GM23338 (cell line): ENCODE data around the gene FAM193B. TPM values are rescaled to one million over a fixed set of nuclear protein-coding genes. Genes with fewer than 3 reads are reported as not detected.

Experiments used
- ATAC-seq: fragments of 200-7000 bp; cut with Tn5 transposase; 3 replicates; pipeline ENCODE4 v1.9.1; 2020
- DNase-seq: peaks from one replicate; pipeline ENCODE4 v3.0.0-alpha.2; 2015; ENCODE audit warnings: low spot score
- H2AFZ ChIP-seq: fragments of 200-600 bp; sonication (generic); 2 replicates; pipeline ENCODE4 v1.8.0; 2016; ENCODE audit warnings: antibody characterized with exemption, mild to moderate bottlenecking, moderate library complexity
- H3F3A ChIP-seq: fragments of 200-600 bp; sonication (generic); replicated peaks from 2 replicates; pipeline ENCODE4 v1.8.0; 2017; ENCODE audit warnings: antibody characterized with exemption, mixed run types, low read depth
- H3K27ac ChIP-seq: fragments of 200-600 bp; sonication (generic); 2 replicates; pipeline ENCODE4 v1.6.1; 2016; ENCODE audit warnings: low read depth
- H3K27me3 ChIP-seq: fragments of 200-600 bp; sonication (generic); 2 replicates; pipeline ENCODE4 v1.8.0; 2016; ENCODE audit warnings: mild to moderate bottlenecking, mixed run types, moderate library complexity; ENCODE audit not compliant: insufficient read depth
- H3K36me3 ChIP-seq: fragments of 200-600 bp; sonication (generic); 2 replicates; pipeline ENCODE4 v1.8.0; 2016; ENCODE audit warnings: mild to moderate bottlenecking; ENCODE audit not compliant: insufficient read depth
- H3K4me1 ChIP-seq: fragments of 200-600 bp; sonication (generic); 2 replicates; pipeline ENCODE4 v1.8.0; 2016; ENCODE audit warnings: mild to moderate bottlenecking, moderate library complexity; ENCODE audit not compliant: insufficient read depth
- H3K4me2 ChIP-seq: fragments of 200-600 bp; sonication (generic); 2 replicates; pipeline ENCODE4 v1.7.1; 2017; ENCODE audit warnings: mixed run types
- H3K4me3 ChIP-seq: fragments of 200-600 bp; sonication (generic); 2 replicates; pipeline ENCODE4 v1.6.1; 2016; ENCODE audit warnings: mixed run types
- H3K79me2 ChIP-seq: fragments of 200-600 bp; sonication (generic); replicated peaks from 2 replicates; pipeline ENCODE4 v1.8.0; 2017; ENCODE audit warnings: mild to moderate bottlenecking; ENCODE audit not compliant: insufficient read depth
- H3K9me2 ChIP-seq: fragments of 200-600 bp; sonication (generic); 2 replicates; pipeline ENCODE4 v1.8.0; 2017; ENCODE audit not compliant: insufficient read depth
- H4K20me1 ChIP-seq: fragments of 200-600 bp; sonication (generic); replicated peaks from 2 replicates; pipeline ENCODE4 v1.8.0; 2017; ENCODE audit warnings: mild to moderate bottlenecking; ENCODE audit not compliant: insufficient read depth
- H3K27ac Mint-ChIP-seq: 2 replicates; pipeline ENCODE4 v1.8.0; 2020; ENCODE audit warnings: inconsistent platforms, mild to moderate bottlenecking, moderate library complexity, mixed read lengths
- H3K27me3 Mint-ChIP-seq: 3 replicates; pipeline ENCODE4 v1.8.0; 2022; ENCODE audit warnings: low read depth, mild to moderate bottlenecking, moderate library complexity, mixed read lengths, inconsistent platforms; ENCODE audit not compliant: insufficient read depth, poor library complexity
- H3K36me3 Mint-ChIP-seq: 3 replicates; pipeline ENCODE4 v1.8.0; 2021; ENCODE audit warnings: low read depth, mild to moderate bottlenecking, inconsistent platforms, moderate library complexity, mixed read lengths
- H3K4me1 Mint-ChIP-seq: 3 replicates; pipeline ENCODE4 v1.8.0; 2020; ENCODE audit warnings: mild to moderate bottlenecking, inconsistent platforms, mixed read lengths
- H3K4me3 Mint-ChIP-seq: 3 replicates; pipeline ENCODE4 v1.8.0; 2021; ENCODE audit warnings: moderate library complexity, mild to moderate bottlenecking, inconsistent platforms, mixed read lengths
- H3K9me3 Mint-ChIP-seq: 3 replicates; pipeline ENCODE4 v1.8.0; 2020; ENCODE audit warnings: moderate library complexity, mild to moderate bottlenecking, inconsistent platforms, mixed read lengths
- CTCF ChIP-seq, 2 experiments: fragments of 200-600 bp in 1 of 2; sonication (generic) in 1 of 2; conservative IDR thresholded peaks; 2 replicates each; pipeline versions ENCODE4 v1.5.1 to v1.6.1; 2016 to 2017; ENCODE audit warnings: antibody characterized with exemption in 2 of 2, low read depth in 2 of 2, mild to moderate bottlenecking in 2 of 2, moderate library complexity in 1 of 2
- EZH2 ChIP-seq: fragments of 200-600 bp; sonication (generic); IDR thresholded peaks from one replicate; pipeline ENCODE4 v1.8.0; 2017; ENCODE audit warnings: antibody characterized with exemption, mild to moderate bottlenecking, low read depth; ENCODE audit not compliant: unreplicated experiment
- JUNB ChIP-seq: IDR thresholded peaks from one replicate; pipeline ENCODE4 v1.6.1; 2016; ENCODE audit warnings: antibody characterized with exemption; ENCODE audit not compliant: unreplicated experiment
- POLR2AphosphoS5 ChIP-seq: IDR thresholded peaks from 2 replicates; pipeline ENCODE4 v1.6.1; 2016; ENCODE audit warnings: antibody characterized with exemption, low read depth
- ZNF462 ChIP-seq: fragments of 250-450 bp; sonication (Bioruptor Pico); IDR thresholded peaks from 2 replicates; pipeline ENCODE4 v1.5.0; 2020; ENCODE audit warnings: mild to moderate bottlenecking, moderate library complexity
- polyA plus RNA-seq: library from polyadenylated mRNA; unstranded; fragments of >200 nt; fragmentation: Nextera tagmentation; extraction: Ambion mirVana; gene quantifications from 2 replicates; pipeline ENCODE4 v1.2.1, GENCODE V29; 2016
- total RNA-seq: library from RNA; depleted of rRNA; stranded (reverse); fragments of >200 nt; shearing (Covaris generic); gene quantifications from 2 replicates; pipeline ENCODE4 v1.2.3, GENCODE V29; 2014

The FAM193B gene
- total and polyA plus RNA-seq, 2 experiments from 2014 or later = 44.4 to 58.6 TPM

- peak; percentile 14 to 37; a peak in 2 of 4 replicates for TF ChIP-seq CTCF (conservative IDR thresholded peaks at IDR 0.05; ENCODE audit: low read depth in 2 of 2)
- TF ChIP-seq EZH2 = no peak
- ATAC-seq = no peak
- H3K9me3 Mint-ChIP-seq = no peaks in the 10 kb centered on the region; the same call in 2 of the 3 replicates
- peaks cover 53% of the 10 kb centered on the region for H3K36me3 Mint-ChIP-seq
- Histone ChIP-seq H4K20me1 (peaks cover 8% of the 10 kb centered on the region), H3F3A (peaks cover 13% of the 10 kb centered on the region), H3K36me3 (peaks cover 12% of the 10 kb centered on the region; the same call in 1 of the 2 replicates), H3K27ac (no peak overlapping the region), H3K9me2 (no peaks in the 10 kb centered on the region), H3K27me3 (no peaks in the 10 kb centered on the region), H3K4me2 (no peak overlapping the region), H2AFZ (no peak overlapping the region), H3K4me1 (no peaks in the 10 kb centered on the region; the same call in 1 of the 2 replicates), H3K79me2 (peaks cover 5% of the 10 kb centered on the region), H3K4me3 (no peak overlapping the region)
- DNase-seq = no peak
- peaks cover 3% of the 10 kb centered on the region; the same call in 2 of the 3 replicates for H3K4me1 Mint-ChIP-seq
- no peak overlapping the region for H3K4me3 Mint-ChIP-seq
- no peak overlapping the region for H3K27ac Mint-ChIP-seq
- H3K27me3 Mint-ChIP-seq = peaks cover 18% of the 10 kb centered on the region
Measured at GRCh38 chr5:177520916-177521513, 33.3 kb downstream of the FAM193B start.

GRCh38 chr5:177520271-177520670, 34.1 kb downstream of the FAM193B start:
- H3K9me2 ChIP-seq = no peaks in the 10 kb centered on the region
- peaks cover 19% of the 10 kb centered on the region for H3K27me3 Mint-ChIP-seq
- H4K20me1 ChIP-seq = peaks cover 8% of the 10 kb centered on the region; the same call in 1 of the 2 replicates
- H3K27me3 ChIP-seq = no peaks in the 10 kb centered on the region
- H3K9me3 Mint-ChIP-seq = no peaks in the 10 kb centered on the region; the same call in 2 of the 3 replicates
- DNase-seq (no peak), ATAC-seq (no peak)
- H3K4me1 Mint-ChIP-seq = peaks cover 9% of the 10 kb centered on the region
- no peak overlapping the region for H3K27ac Mint-ChIP-seq
- peaks cover 14% of the 10 kb centered on the region; the same call in 1 of the 2 replicates for H3K36me3 ChIP-seq
- no peak overlapping the region for H2AFZ ChIP-seq
- no peaks in the 10 kb centered on the region; the same call in 1 of the 2 replicates for H3K4me1 ChIP-seq
- no peak overlapping the region for H3K4me2 ChIP-seq
- H3K4me3 Mint-ChIP-seq = no peak overlapping the region
- no peak overlapping the region for H3K4me3 ChIP-seq
- H3K36me3 Mint-ChIP-seq = peaks cover 56% of the 10 kb centered on the region
- H3K79me2 ChIP-seq = peaks cover 12% of the 10 kb centered on the region
- no peak overlapping the region for H3K27ac ChIP-seq
- H3F3A ChIP-seq = peaks cover 13% of the 10 kb centered on the region
- no peak for TF ChIP-seq ZNF462 (CRISPR knock-in tag)
- TF ChIP-seq JUNB = no peak
- no peak for TF ChIP-seq POLR2AphosphoS5
- TF ChIP-seq CTCF (conservative IDR thresholded peaks at IDR 0.05; ENCODE audit: low read depth in 2 of 2) = no peak
